GM23248 (cell line): ENCODE measurements around the gene LGI4. TPM values are rescaled to one million over a fixed set of nuclear protein-coding genes. Genes with fewer than 3 reads are reported as not detected.

ENCODE experiments used
- DNase-seq: peaks from one replicate; pipeline ENCODE4 v3.0.0-alpha.2; 2015
- H2AFZ ChIP-seq: fragments of 200-600 bp; sonication (generic); 2 replicates; pipeline ENCODE4 v1.6.1; 2016; ENCODE audit warnings: antibody characterized with exemption
- H3F3A ChIP-seq: fragments of 200-600 bp; sonication (generic); 2 replicates; pipeline ENCODE4 v1.6.1; 2016; ENCODE audit warnings: mild to moderate bottlenecking, antibody characterized with exemption, mixed run types; ENCODE audit not compliant: insufficient read depth
- H3K27ac ChIP-seq: fragments of 200-600 bp; sonication (generic); 2 replicates; pipeline ENCODE4 v1.5.1; 2016; ENCODE audit warnings: mild to moderate bottlenecking
- H3K27me3 ChIP-seq: fragments of 200-600 bp; sonication (generic); replicated peaks from 2 replicates; pipeline ENCODE4 v1.6.1; 2016; ENCODE audit warnings: mild to moderate bottlenecking; ENCODE audit not compliant: insufficient read depth
- H3K36me3 ChIP-seq: fragments of 200-600 bp; sonication (generic); 2 replicates; pipeline ENCODE4 v1.6.1; 2016; ENCODE audit warnings: low read depth, mild to moderate bottlenecking
- H3K4me1 ChIP-seq: fragments of 200-600 bp; sonication (generic); 2 replicates; pipeline ENCODE4 v1.6.1; 2016; ENCODE audit warnings: mild to moderate bottlenecking; ENCODE audit not compliant: insufficient read depth
- H3K4me2 ChIP-seq: fragments of 200-600 bp; sonication (generic); one replicate; pipeline ENCODE4 v1.6.1; 2016; ENCODE audit warnings: mild to moderate bottlenecking; ENCODE audit not compliant: unreplicated experiment
- H3K4me3 ChIP-seq: fragments of 200-600 bp; sonication (generic); 2 replicates; pipeline ENCODE4 v1.5.1; 2016; ENCODE audit warnings: mild to moderate bottlenecking
- H3K79me2 ChIP-seq: fragments of 200-600 bp; sonication (generic); 2 replicates; pipeline ENCODE4 v1.6.1; 2016; ENCODE audit warnings: mild to moderate bottlenecking; ENCODE audit not compliant: insufficient read depth
- H3K9ac ChIP-seq: fragments of 200-600 bp; sonication (generic); 2 replicates; pipeline ENCODE4 v1.6.1; 2016; ENCODE audit warnings: mild to moderate bottlenecking
- H3K9me2 ChIP-seq: fragments of 200-600 bp; sonication (generic); 2 replicates; pipeline ENCODE4 v1.6.1; 2016; ENCODE audit warnings: mixed run types, mild to moderate bottlenecking, moderate library complexity; ENCODE audit not compliant: insufficient read depth
- H3K9me3 ChIP-seq: fragments of 200-600 bp; sonication (generic); one replicate; pipeline ENCODE4 v1.6.1; 2017; ENCODE audit warnings: low read depth
- H4K20me1 ChIP-seq: fragments of 200-600 bp; sonication (generic); 2 replicates; pipeline ENCODE4 v1.6.0; 2016; ENCODE audit not compliant: insufficient read depth
- EZH2 ChIP-seq: fragments of 200-600 bp; sonication (generic); IDR thresholded peaks from 2 replicates; pipeline ENCODE4 v1.6.1; 2018; ENCODE audit warnings: antibody characterized with exemption, mild to moderate bottlenecking; ENCODE audit not compliant: insufficient read depth, poor library complexity, severe bottlenecking
- EZH2phosphoT487 ChIP-seq: fragments of 200-600 bp; sonication (generic); IDR thresholded peaks from 2 replicates; pipeline ENCODE4 v1.6.1; 2018; ENCODE audit warnings: antibody characterized with exemption, moderate library complexity, mild to moderate bottlenecking, low read depth; ENCODE audit not compliant: insufficient read depth
- WGBS, 2 experiments: methylation state at CpG; one replicate each; pipeline ENCODE4 v1.1.6; 2015 to 2017; ENCODE audit warnings: low lambda C conversion rate in 2 of 2, low coverage in 1 of 2; ENCODE audit errors: missing lambda C conversion rate in 2 of 2; 5-methylcytosine and 5-hydroxymethylcytosine counted together
- in situ Hi-C: fragments of 300-500 bp; cut with MboI; formaldehyde crosslinking; loops from 2 replicates; pipeline ENCODE4 v1.15.0; 2020
- polyA plus RNA-seq: library from polyadenylated mRNA; unstranded; fragments of >200 nt; fragmentation: Nextera tagmentation; extraction: Ambion mirVana; gene quantifications from 2 replicates; pipeline ENCODE4 v1.2.1, GENCODE V29; 2016
- total RNA-seq: library from RNA; depleted of rRNA; stranded (reverse); fragments of >200 nt; shearing (Covaris generic); gene quantifications from 2 replicates; pipeline ENCODE4 v1.2.3, GENCODE V29; 2014

The LGI4 gene
- total and polyA plus RNA-seq, 2 experiments from 2014 or later: 0.06 to 0.86 TPM

DNA sequence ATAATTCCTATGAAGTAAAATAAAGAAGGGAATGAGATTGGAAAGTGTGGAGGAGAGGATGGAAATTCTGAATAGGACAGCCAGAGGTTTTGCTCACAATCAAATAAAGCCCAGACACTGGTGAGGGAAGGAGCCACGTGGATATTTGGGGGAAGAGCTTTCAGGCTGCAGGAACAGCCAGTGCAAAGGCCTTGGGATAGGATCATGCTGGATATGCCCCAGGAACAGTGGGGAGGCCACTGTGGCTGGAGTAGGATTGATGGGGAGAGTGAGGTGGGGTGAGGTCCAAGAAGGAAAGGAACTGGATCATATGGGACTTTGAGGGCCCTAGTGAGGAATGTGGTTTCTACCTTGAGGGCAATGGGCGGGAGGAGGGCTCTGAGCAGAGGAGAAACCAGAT, 15.6 kb upstream of the LGI4 start:
- Histone ChIP-seq H3K9me2 (no peaks in the 10 kb centered on the region), H2AFZ (no peak overlapping the region), H3K4me2 (no peak overlapping the region), H3K27ac (no peak overlapping the region), H3K36me3 (no peaks in the 10 kb centered on the region), H3K9ac (no peak overlapping the region), H3K4me3 (no peak overlapping the region), H3K27me3 (no peaks in the 10 kb centered on the region), H3K4me1 (no peaks in the 10 kb centered on the region), H3K9me3 (no peaks in the 10 kb centered on the region), H3K79me2 (peaks cover 9% of the 10 kb centered on the region), H3F3A (no peaks in the 10 kb centered on the region), H4K20me1 (no peaks in the 10 kb centered on the region)
- no peak for DNase-seq
- TF ChIP-seq EZH2phosphoT487 (no peak), EZH2 (no peak)
- WGBS, 2 experiments: 55 to 79% methylated on average over 1 to 2 of the region's 2 CpGs
- in situ Hi-C loops: no loop called here

DNA sequence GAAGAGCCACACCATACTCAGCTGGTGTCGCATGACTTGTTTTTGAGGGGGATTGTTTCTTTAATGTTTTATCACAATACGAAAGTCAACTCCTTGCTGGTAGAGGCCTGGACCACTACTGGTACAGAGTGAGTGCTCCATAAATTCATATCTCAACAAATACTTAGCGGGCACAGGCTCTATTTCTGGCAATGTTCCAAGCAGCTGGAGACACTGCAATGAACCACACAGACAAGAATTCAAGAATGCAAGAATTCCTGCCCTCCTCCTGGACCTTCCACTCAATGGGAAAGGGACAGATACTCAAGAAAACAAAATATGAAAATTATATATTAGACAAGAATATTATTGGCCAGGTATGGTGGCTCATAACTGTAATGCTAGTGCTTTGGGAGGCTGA, 14.6 kb upstream of the LGI4 start:
- Histone ChIP-seq H3F3A (no peaks in the 10 kb centered on the region), H3K4me2 (no peak overlapping the region), H3K79me2 (no peaks in the 10 kb centered on the region), H3K27ac (no peak overlapping the region), H3K9ac (no peak overlapping the region), H3K36me3 (no peaks in the 10 kb centered on the region), H3K9me2 (no peaks in the 10 kb centered on the region), H3K27me3 (no peaks in the 10 kb centered on the region), H3K9me3 (no peaks in the 10 kb centered on the region), H3K4me1 (no peaks in the 10 kb centered on the region), H2AFZ (no peak overlapping the region), H3K4me3 (no peak overlapping the region), H4K20me1 (no peaks in the 10 kb centered on the region)
- no peak for DNase-seq
- WGBS, 2 experiments: 64 to 75% methylated on average over 3 of the region's 3 CpGs
- in situ Hi-C loops: no loop called here
- TF ChIP-seq EZH2: no peak
- TF ChIP-seq EZH2phosphoT487: no peak

DNA sequence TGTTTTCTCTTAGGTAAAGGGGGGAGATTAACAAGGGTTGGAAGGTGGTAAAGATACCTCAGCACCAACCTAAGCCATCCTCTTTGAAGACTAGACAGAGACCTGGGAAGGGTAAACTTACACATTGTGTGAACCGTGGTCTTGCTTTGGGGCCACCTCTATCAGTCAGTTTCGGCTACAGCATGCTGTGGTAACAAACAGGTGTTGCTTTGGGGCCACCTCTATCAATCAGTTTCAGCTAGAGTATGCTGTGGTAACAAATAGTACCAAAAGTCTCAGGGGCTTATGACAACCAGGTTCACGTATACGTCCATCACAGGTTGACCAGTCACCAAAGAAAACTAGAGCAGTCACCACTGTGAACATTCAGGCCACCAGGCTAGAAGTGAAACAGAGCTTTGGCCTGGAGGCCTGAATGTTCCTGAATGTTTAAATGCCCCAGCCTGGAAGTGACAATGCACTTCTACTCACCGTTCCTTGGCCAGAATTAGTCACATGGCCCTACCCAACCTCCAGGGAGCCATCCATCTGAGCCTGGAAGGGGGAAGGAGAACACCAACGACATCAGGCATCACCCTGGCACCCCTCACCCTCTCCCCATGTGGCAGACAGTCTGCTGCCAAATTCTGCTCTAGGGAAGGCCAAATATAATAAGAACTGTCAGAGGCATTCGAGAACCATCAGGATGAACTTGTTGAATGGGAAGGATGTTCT, 12.0 kb upstream of the LGI4 start:
- DNase-seq: no peak
- in situ Hi-C loops: no loop called here
- H3F3A ChIP-seq: no peaks in the 10 kb centered on the region

DNA sequence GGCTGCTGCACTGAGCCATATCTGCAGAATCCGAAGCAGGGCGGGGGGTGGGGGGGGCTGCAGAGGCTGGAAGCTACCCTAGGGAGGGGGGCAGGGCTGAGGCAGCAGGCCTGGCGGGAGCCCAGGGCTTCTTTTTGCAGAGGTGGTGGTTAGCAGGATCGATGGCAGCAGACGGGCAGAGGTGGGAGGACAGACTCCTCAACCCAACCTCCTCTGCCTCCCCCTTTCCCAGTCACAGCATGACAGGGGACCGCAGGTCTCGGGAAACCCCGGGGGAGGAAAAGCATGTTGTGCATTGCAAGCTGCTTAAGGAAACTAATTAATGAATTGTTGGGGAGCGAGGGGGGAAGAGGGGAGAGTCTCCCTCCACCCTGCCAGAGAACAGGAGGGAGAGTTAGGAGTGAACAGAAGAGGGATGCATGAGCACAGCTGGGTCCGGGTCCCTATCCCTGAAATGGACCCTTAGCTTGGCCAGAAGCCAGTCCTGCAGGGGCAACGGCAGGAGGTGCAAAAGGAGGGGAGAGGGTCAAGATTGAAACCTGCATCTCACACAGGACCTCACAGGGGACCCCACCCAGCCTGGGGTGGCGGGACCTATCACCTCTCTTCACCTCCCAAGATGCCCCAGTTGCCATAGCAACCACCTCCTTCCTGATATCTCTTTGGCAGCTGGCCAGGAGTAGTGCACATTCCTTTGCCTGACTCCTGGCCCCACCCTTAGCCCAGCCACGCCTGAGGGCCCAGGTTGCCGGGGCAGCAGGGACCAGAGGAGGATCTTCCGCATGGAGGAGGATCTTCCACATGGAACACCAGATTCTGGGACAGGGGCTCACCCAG, 10.0 kb upstream of the LGI4 start:
- Histone ChIP-seq H4K20me1 (no peaks in the 10 kb centered on the region), H3K9me3 (no peaks in the 10 kb centered on the region), H3K79me2 (no peaks in the 10 kb centered on the region), H2AFZ (no peak overlapping the region), H3K9me2 (no peaks in the 10 kb centered on the region), H3K4me2 (no peak overlapping the region), H3K4me3 (no peak overlapping the region), H3K9ac (no peak overlapping the region), H3F3A (no peaks in the 10 kb centered on the region), H3K36me3 (no peaks in the 10 kb centered on the region), H3K27me3 (no peaks in the 10 kb centered on the region), H3K4me1 (peaks cover 2% of the 10 kb centered on the region; the same call in 1 of the 2 replicates), H3K27ac (no peak overlapping the region)
- in situ Hi-C loops: no loop called here
- WGBS, 2 experiments: 62 to 63% methylated on average over 13 to 15 of the region's 15 CpGs
- no peak for DNase-seq
- TF ChIP-seq EZH2 (no peak), EZH2phosphoT487 (no peak)

More for the DNA sequence above, 12.0 kb upstream of the LGI4 start:
- Histone ChIP-seq H3K36me3 (no peaks in the 10 kb centered on the region), H4K20me1 (no peaks in the 10 kb centered on the region), H3K4me1 (no peaks in the 10 kb centered on the region), H3K4me2 (no peak overlapping the region), H3K79me2 (no peaks in the 10 kb centered on the region), H2AFZ (no peak overlapping the region), H3K27me3 (no peaks in the 10 kb centered on the region), H3K27ac (no peak overlapping the region), H3K4me3 (no peak overlapping the region), H3K9me2 (no peaks in the 10 kb centered on the region), H3K9ac (no peak overlapping the region), H3K9me3 (no peaks in the 10 kb centered on the region)
- WGBS, 2 experiments: 58 to 60% methylated on average over 7 of the region's 7 CpGs
- TF ChIP-seq EZH2phosphoT487: no peak
